ENCODE data around the gene SYNE4. TPM values are rescaled to one million over a fixed set of nuclear protein-coding genes. Genes with fewer than 3 reads are reported as not detected.

The SYNE4 gene
- total and polyA plus RNA-seq, 2 of the 13 experiments (the other 11 are each of a cell fraction or from before 2014, with no cell fraction given): 13.7 to 23.0 TPM

DNA sequence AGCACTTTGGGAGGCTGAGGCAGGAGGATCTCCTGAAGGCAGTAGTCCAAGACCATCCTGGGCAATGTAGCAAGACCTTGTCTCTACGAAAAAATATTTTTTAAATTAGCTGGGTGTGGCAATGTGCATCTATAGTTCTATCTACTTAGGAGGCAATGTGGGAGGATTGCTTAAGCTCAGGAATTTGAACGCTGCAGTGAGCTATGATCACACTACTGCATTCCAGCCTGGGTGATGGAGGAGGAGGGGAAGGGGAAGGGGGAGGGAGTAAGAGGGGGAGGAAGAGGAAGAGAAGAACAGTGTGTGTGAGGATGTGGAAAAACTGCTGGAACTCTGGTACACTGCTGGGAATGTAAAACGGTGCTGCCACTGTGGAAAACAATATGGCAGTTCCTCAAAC, 33.2 kb upstream of the SYNE4 start (continued):
- TF ChIP-seq, protein P1, sequence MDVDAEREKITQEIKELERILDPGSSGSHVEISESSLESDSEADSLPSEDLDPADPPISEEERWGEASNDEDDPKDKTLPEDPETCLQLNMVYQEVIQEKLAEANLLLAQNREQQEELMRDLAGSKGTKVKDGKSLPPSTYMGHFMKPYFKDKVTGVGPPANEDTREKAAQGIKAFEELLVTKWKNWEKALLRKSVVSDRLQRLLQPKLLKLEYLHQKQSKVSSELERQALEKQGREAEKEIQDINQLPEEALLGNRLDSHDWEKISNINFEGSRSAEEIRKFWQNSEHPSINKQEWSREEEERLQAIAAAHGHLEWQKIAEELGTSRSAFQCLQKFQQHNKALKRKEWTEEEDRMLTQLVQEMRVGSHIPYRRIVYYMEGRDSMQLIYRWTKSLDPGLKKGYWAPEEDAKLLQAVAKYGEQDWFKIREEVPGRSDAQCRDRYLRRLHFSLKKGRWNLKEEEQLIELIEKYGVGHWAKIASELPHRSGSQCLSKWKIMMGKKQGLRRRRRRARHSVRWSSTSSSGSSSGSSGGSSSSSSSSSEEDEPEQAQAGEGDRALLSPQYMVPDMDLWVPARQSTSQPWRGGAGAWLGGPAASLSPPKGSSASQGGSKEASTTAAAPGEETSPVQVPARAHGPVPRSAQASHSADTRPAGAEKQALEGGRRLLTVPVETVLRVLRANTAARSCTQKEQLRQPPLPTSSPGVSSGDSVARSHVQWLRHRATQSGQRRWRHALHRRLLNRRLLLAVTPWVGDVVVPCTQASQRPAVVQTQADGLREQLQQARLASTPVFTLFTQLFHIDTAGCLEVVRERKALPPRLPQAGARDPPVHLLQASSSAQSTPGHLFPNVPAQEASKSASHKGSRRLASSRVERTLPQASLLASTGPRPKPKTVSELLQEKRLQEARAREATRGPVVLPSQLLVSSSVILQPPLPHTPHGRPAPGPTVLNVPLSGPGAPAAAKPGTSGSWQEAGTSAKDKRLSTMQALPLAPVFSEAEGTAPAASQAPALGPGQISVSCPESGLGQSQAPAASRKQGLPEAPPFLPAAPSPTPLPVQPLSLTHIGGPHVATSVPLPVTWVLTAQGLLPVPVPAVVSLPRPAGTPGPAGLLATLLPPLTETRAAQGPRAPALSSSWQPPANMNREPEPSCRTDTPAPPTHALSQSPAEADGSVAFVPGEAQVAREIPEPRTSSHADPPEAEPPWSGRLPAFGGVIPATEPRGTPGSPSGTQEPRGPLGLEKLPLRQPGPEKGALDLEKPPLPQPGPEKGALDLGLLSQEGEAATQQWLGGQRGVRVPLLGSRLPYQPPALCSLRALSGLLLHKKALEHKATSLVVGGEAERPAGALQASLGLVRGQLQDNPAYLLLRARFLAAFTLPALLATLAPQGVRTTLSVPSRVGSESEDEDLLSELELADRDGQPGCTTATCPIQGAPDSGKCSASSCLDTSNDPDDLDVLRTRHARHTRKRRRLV (CRISPR knock-in tag; IDR thresholded peaks at IDR 0.05): no peak
- TF ChIP-seq SAFB2 (CRISPR knock-in tag; IDR thresholded peaks at IDR 0.05; ENCODE audit: borderline replicate concordance, low read depth) (no peak), CEBPG (CRISPR knock-in tag; IDR thresholded peaks at IDR 0.05) (peak; percentile 90), SUZ12 (IDR thresholded peaks at IDR 0.05; ENCODE audit: low read depth, low read length) (no peak), HHEX (CRISPR knock-in tag; IDR thresholded peaks at IDR 0.05) (0 out of 2 replicates have a peak, but pooled peaks have one; percentile 27), KLF9 (CRISPR knock-in tag; IDR thresholded peaks at IDR 0.05; ENCODE audit: low read depth) (no peak), ELF1 (CRISPR knock-in tag; IDR thresholded peaks at IDR 0.05) (no peak), NCOA2 (CRISPR knock-in tag; IDR thresholded peaks at IDR 0.05) (0 out of 2 replicates have a peak, but pooled peaks have one; percentile 18), ZBTB20 (CRISPR knock-in tag; IDR thresholded peaks at IDR 0.05; ENCODE audit: borderline replicate concordance, low read depth) (no peak), ZNF720 (CRISPR knock-in tag; IDR thresholded peaks at IDR 0.05) (no peak)
- TF ChIP-seq, protein P2, sequence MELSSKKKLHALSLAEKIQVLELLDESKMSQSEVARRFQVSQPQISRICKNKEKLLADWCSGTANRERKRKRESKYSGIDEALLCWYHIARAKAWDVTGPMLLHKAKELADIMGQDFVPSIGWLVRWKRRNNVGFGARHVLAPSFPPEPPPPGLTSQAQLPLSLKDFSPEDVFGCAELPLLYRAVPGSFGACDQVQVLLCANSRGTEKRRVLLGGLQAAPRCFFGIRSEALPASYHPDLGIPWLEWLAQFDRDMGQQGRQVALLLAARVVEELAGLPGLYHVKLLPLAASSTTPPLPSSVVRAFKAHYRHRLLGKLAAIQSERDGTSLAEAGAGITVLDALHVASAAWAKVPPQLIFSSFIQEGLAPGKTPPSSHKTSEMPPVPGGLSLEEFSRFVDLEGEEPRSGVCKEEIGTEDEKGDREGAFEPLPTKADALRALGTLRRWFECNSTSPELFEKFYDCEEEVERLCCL (CRISPR knock-in tag; IDR thresholded peaks at IDR 0.05; ENCODE audit: borderline replicate concordance): no peak
- TF ChIP-seq, protein P3, sequence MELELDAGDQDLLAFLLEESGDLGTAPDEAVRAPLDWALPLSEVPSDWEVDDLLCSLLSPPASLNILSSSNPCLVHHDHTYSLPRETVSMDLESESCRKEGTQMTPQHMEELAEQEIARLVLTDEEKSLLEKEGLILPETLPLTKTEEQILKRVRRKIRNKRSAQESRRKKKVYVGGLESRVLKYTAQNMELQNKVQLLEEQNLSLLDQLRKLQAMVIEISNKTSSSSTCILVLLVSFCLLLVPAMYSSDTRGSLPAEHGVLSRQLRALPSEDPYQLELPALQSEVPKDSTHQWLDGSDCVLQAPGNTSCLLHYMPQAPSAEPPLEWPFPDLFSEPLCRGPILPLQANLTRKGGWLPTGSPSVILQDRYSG (CRISPR knock-in tag; IDR thresholded peaks at IDR 0.05): no peak
- TF ChIP-seq, protein P4, sequence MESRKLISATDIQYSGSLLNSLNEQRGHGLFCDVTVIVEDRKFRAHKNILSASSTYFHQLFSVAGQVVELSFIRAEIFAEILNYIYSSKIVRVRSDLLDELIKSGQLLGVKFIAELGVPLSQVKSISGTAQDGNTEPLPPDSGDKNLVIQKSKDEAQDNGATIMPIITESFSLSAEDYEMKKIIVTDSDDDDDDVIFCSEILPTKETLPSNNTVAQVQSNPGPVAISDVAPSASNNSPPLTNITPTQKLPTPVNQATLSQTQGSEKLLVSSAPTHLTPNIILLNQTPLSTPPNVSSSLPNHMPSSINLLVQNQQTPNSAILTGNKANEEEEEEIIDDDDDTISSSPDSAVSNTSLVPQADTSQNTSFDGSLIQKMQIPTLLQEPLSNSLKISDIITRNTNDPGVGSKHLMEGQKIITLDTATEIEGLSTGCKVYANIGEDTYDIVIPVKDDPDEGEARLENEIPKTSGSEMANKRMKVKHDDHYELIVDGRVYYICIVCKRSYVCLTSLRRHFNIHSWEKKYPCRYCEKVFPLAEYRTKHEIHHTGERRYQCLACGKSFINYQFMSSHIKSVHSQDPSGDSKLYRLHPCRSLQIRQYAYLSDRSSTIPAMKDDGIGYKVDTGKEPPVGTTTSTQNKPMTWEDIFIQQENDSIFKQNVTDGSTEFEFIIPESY (CRISPR knock-in tag; IDR thresholded peaks at IDR 0.05): no peak
- TF ChIP-seq, protein P5, sequence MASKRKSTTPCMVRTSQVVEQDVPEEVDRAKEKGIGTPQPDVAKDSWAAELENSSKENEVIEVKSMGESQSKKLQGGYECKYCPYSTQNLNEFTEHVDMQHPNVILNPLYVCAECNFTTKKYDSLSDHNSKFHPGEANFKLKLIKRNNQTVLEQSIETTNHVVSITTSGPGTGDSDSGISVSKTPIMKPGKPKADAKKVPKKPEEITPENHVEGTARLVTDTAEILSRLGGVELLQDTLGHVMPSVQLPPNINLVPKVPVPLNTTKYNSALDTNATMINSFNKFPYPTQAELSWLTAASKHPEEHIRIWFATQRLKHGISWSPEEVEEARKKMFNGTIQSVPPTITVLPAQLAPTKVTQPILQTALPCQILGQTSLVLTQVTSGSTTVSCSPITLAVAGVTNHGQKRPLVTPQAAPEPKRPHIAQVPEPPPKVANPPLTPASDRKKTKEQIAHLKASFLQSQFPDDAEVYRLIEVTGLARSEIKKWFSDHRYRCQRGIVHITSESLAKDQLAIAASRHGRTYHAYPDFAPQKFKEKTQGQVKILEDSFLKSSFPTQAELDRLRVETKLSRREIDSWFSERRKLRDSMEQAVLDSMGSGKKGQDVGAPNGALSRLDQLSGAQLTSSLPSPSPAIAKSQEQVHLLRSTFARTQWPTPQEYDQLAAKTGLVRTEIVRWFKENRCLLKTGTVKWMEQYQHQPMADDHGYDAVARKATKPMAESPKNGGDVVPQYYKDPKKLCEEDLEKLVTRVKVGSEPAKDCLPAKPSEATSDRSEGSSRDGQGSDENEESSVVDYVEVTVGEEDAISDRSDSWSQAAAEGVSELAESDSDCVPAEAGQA (IDR thresholded peaks at IDR 0.05; ENCODE audit: low read depth): no peak
- TF ChIP-seq, protein P5 (CRISPR knock-in tag; IDR thresholded peaks at IDR 0.05; ENCODE audit: borderline replicate concordance): no peak

All from HepG2 (cell line).